PC-3 (cell line): ENCODE results near the gene SENP7. TPM values are rescaled to one million over a fixed set of nuclear protein-coding genes. Genes with fewer than 3 reads are reported as not detected.

Experiments
- ATAC-seq: fragments of 200-7000 bp; cut with Tn5 transposase; 2 replicates; pipeline ENCODE4 v1.9.1; 2020; ENCODE audit warnings: mild to moderate bottlenecking, moderate library complexity
- BruUV-seq: library from RNA; stranded (reverse); fragments of 400-500 nt; replicated peaks from 2 replicates; lab custom pipeline; 2021; lab: Mats Ljungman, UMichigan
- CTCF ChIA-PET: fragments of 300-600 bp; sonication (Branson Sonifier 250); formaldehyde crosslinking; loops from one replicate; lab custom pipeline; 2022; ENCODE audit warnings: antibody characterized with exemption; lab: Charles Lee
- POLR2A ChIA-PET: fragments of 300-600 bp; sonication (Branson Sonifier 250); formaldehyde crosslinking; loops from one replicate; lab custom pipeline; 2022; ENCODE audit warnings: antibody characterized with exemption; ENCODE audit not compliant: unreplicated experiment; lab: Charles Lee
- DNase-seq: peaks from one replicate; pipeline ENCODE4 v3.0.0-alpha.2; 2015
- H2AFZ ChIP-seq: fragments of 300-600 bp; sonication (generic); 2 replicates; pipeline ENCODE4 v1.6.0; 2016; ENCODE audit warnings: antibody characterized with exemption, low read length
- H3F3A ChIP-seq: fragments of 300-600 bp; sonication (generic); one replicate; pipeline ENCODE4 v1.6.0; 2017; ENCODE audit warnings: antibody characterized with exemption, low read length, control low read depth, mild to moderate bottlenecking; ENCODE audit not compliant: unreplicated experiment
- H3K27ac ChIP-seq: fragments of 300-600 bp; sonication (generic); 2 replicates; pipeline ENCODE4 v1.5.1; 2016; ENCODE audit warnings: mild to moderate bottlenecking, low read length
- H3K27me3 ChIP-seq: fragments of 300-600 bp; sonication (generic); 2 replicates; pipeline ENCODE4 v1.6.1; 2016; ENCODE audit warnings: low read length, mixed read lengths
- H3K36me3 ChIP-seq: fragments of 300-600 bp; sonication (generic); 2 replicates; pipeline ENCODE4 v1.6.1; 2016; ENCODE audit warnings: low read depth, mixed run types, low read length, mixed read lengths
- H3K4me1 ChIP-seq: fragments of 300-600 bp; sonication (generic); 2 replicates; pipeline ENCODE4 v1.5.1; 2016; ENCODE audit warnings: low read length; ENCODE audit not compliant: insufficient read depth
- H3K4me2 ChIP-seq: fragments of 300-600 bp; sonication (generic); 2 replicates; pipeline ENCODE4 v1.6.0; 2016; ENCODE audit warnings: low read length
- H3K4me3 ChIP-seq: fragments of 300-600 bp; sonication (generic); 2 replicates; pipeline ENCODE4 v1.5.1; 2016; ENCODE audit warnings: mild to moderate bottlenecking, low read length, mixed read lengths
- H3K79me2 ChIP-seq: fragments of 300-600 bp; sonication (generic); 2 replicates; pipeline ENCODE4 v1.6.1; 2017; ENCODE audit warnings: low read length, mixed read lengths
- H3K9ac ChIP-seq: fragments of 300-600 bp; sonication (generic); 2 replicates; pipeline ENCODE4 v1.6.0; 2016; ENCODE audit warnings: mild to moderate bottlenecking, low read length
- H3K9me2 ChIP-seq: fragments of 300-600 bp; sonication (generic); replicated peaks from 2 replicates; pipeline ENCODE4 v1.6.1; 2016; ENCODE audit warnings: mixed run types, low read length, mixed read lengths
- H3K9me3 ChIP-seq: fragments of 300-600 bp; sonication (generic); 2 replicates; pipeline ENCODE4 v1.6.1; 2016; ENCODE audit warnings: low read length, mixed read lengths
- H4K20me1 ChIP-seq: fragments of 300-600 bp; sonication (generic); 2 replicates; pipeline ENCODE4 v1.6.1; 2016; ENCODE audit warnings: low read length, mixed read lengths
- EZH2 ChIP-seq: fragments of 300-600 bp; sonication (generic); IDR thresholded peaks from one replicate; pipeline ENCODE4 v1.6.1; 2017; ENCODE audit warnings: antibody characterized with exemption, mild to moderate bottlenecking, low read length; ENCODE audit not compliant: unreplicated experiment
- EZH2phosphoT487 ChIP-seq: fragments of 300-600 bp; sonication (generic); IDR thresholded peaks from 2 replicates; pipeline ENCODE4 v1.6.1; 2018; ENCODE audit warnings: mild to moderate bottlenecking, antibody characterized with exemption, low read length, borderline replicate concordance
- intact Hi-C: fragments of 100-400 bp; cut with micrococcal nuclease; formaldehyde crosslinking; loops from 2 replicates; pipeline ENCODE4 v1.9.0; 2023
- total RNA-seq: library from RNA; depleted of rRNA; stranded (reverse); fragments of >200 nt; gene quantifications from 2 replicates; pipeline ENCODE4 v1.2.3, GENCODE V29; 2014
- TF ChIP-seq, protein P1 (sequence below): fragments of 300-600 bp; sonication (generic); conservative IDR thresholded peaks from 2 replicates; pipeline ENCODE4 v1.5.1; 2017; ENCODE audit warnings: antibody characterized with exemption, low read depth, mild to moderate bottlenecking, low read length

The SENP7 gene
- total RNA-seq, 1 experiment from 2014 or later: 4.8 TPM

- H3K27ac ChIP-seq: no peak overlapping the region
- no peaks in the 10 kb centered on the region for H3K36me3 ChIP-seq
- no peaks in the 10 kb centered on the region for H4K20me1 ChIP-seq
- POLR2A ChIA-PET: interaction anchor here (0.7 kb wide), 1 partner anchor 186 kb away, joined by 7 read pairs; no protein-coding TSS in a partner anchor
- ATAC-seq: no peak
- BruUV-seq: no TSS peak
- CTCF ChIA-PET: no interaction called here
- TF ChIP-seq EZH2: no peak
- TF ChIP-seq, protein P1, sequence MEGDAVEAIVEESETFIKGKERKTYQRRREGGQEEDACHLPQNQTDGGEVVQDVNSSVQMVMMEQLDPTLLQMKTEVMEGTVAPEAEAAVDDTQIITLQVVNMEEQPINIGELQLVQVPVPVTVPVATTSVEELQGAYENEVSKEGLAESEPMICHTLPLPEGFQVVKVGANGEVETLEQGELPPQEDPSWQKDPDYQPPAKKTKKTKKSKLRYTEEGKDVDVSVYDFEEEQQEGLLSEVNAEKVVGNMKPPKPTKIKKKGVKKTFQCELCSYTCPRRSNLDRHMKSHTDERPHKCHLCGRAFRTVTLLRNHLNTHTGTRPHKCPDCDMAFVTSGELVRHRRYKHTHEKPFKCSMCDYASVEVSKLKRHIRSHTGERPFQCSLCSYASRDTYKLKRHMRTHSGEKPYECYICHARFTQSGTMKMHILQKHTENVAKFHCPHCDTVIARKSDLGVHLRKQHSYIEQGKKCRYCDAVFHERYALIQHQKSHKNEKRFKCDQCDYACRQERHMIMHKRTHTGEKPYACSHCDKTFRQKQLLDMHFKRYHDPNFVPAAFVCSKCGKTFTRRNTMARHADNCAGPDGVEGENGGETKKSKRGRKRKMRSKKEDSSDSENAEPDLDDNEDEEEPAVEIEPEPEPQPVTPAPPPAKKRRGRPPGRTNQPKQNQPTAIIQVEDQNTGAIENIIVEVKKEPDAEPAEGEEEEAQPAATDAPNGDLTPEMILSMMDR: no peak
- TF ChIP-seq EZH2phosphoT487: no peak
- no peaks in the 10 kb centered on the region for H3F3A ChIP-seq
- H3K9me2 ChIP-seq: no peaks in the 10 kb centered on the region
- H3K27me3 ChIP-seq: no peaks in the 10 kb centered on the region
- H3K4me1 ChIP-seq: no peaks in the 10 kb centered on the region
- intact Hi-C loops: loop anchor here (10.0 kb wide), 1 partner anchor 1554 kb away; no protein-coding TSS in a partner anchor
- H2AFZ ChIP-seq: no peak overlapping the region
- H3K4me2 ChIP-seq: no peak overlapping the region
- 0 out of 2 replicates have a peak, but pooled peaks cover 4% of the 10 kb centered on the region for H3K9me3 ChIP-seq
- H3K9ac ChIP-seq: no peak overlapping the region
- H3K79me2 ChIP-seq: no peaks in the 10 kb centered on the region
- H3K4me3 ChIP-seq: no peak overlapping the region
- DNase-seq: no peak
Observed at GRCh38 chr3:101388706-101389105, 124.3 kb downstream of the SENP7 start.

GRCh38 chr3:101387351-101387750 lies 125.7 kb downstream of the SENP7 start:
- no peak overlapping the region for H2AFZ ChIP-seq
- H3K79me2 ChIP-seq: no peaks in the 10 kb centered on the region
- TF ChIP-seq, protein P1: no peak
- TF ChIP-seq EZH2 (no peak), EZH2phosphoT487 (no peak)
- no peak for ATAC-seq
- ChIA-PET POLR2A (no interaction called here), CTCF (no interaction called here)
- H4K20me1 ChIP-seq: no peaks in the 10 kb centered on the region
- no TSS peak for BruUV-seq
- no peaks in the 10 kb centered on the region for H3K27me3 ChIP-seq
- no peak for DNase-seq
- H3F3A ChIP-seq: no peaks in the 10 kb centered on the region
- H3K9me3 ChIP-seq: 0 out of 2 replicates have a peak, but pooled peaks cover 4% of the 10 kb centered on the region
- H3K4me1 ChIP-seq: no peaks in the 10 kb centered on the region
- no peaks in the 10 kb centered on the region for H3K9me2 ChIP-seq
- no peak overlapping the region for H3K4me2 ChIP-seq
- H3K9ac ChIP-seq: no peak overlapping the region
- H3K4me3 ChIP-seq: no peak overlapping the region
- H3K36me3 ChIP-seq: no peaks in the 10 kb centered on the region
- intact Hi-C loops: loop anchor here (10.0 kb wide), 1 partner anchor 1553 kb away; no protein-coding TSS in a partner anchor
- no peak overlapping the region for H3K27ac ChIP-seq

GRCh38 chr3:101384426-101384825 lies 128.6 kb downstream of the SENP7 start:
- Histone ChIP-seq H3K4me1 (no peaks in the 10 kb centered on the region), H3K9me2 (no peaks in the 10 kb centered on the region), H3K4me2 (no peak overlapping the region), H3F3A (no peaks in the 10 kb centered on the region), H3K36me3 (no peaks in the 10 kb centered on the region), H3K27ac (no peak overlapping the region), H2AFZ (no peak overlapping the region), H3K27me3 (no peaks in the 10 kb centered on the region), H3K4me3 (no peak overlapping the region), H4K20me1 (no peaks in the 10 kb centered on the region), H3K79me2 (no peaks in the 10 kb centered on the region), H3K9me3 (0 out of 2 replicates have a peak, but pooled peaks cover 4% of the 10 kb centered on the region), H3K9ac (no peak overlapping the region)
- no peak for TF ChIP-seq EZH2phosphoT487
- no peak for TF ChIP-seq EZH2
- TF ChIP-seq, protein P1: no peak
- no peak for DNase-seq
- ChIA-PET CTCF (no interaction called here), POLR2A (no interaction called here)
- no TSS peak for BruUV-seq
- ATAC-seq: no peak
- intact Hi-C loops: loop anchor here (5.0 to 10.0 kb wide), 6 partner anchors 72 to 1550 kb away; no protein-coding TSS in a partner anchor
